ENCODE results near the gene FTSJ3.

DNA sequence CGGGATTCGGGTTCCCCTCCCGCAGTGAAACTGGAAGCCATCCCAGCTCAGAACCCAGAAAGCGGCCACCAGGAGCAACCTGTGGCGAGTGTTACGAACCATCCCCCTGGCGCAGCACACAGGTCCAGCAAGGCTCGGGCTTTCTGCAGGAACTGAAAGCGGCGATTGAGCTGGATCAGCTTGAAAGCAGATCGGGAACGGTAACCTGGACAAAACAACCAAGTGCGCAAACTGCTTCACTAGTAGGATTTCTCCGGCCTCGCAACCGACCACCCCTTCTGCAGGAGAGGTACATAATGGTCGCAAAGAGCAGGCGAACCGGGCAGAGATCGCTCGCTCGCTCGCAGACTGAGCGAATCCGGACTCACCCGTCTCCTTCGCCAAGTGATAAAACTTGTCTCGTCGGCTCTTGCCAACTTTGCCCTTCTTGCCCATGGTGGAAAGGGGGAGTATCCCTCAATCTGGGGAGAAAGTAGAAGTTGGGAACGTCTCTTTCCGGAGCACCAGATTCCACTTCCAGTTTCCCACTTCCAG, 928 bp downstream of the FTSJ3 start:
- TF ChIP-seq PHF8 (CRISPR knock-in tag; IDR thresholded peaks at IDR 0.05) (no peak), JDP2 (CRISPR knock-in tag; IDR thresholded peaks at IDR 0.05; ENCODE audit: borderline replicate concordance) (no peak), ZNF775 (CRISPR knock-in tag; IDR thresholded peaks at IDR 0.05; ENCODE audit: borderline replicate concordance) (no peak), ZBTB7A (CRISPR knock-in tag; IDR thresholded peaks at IDR 0.05) (no peak), ZZZ3 (CRISPR knock-in tag; IDR thresholded peaks at IDR 0.05; ENCODE audit: borderline replicate concordance) (no peak), HNF4G (IDR thresholded peaks at IDR 0.05; ENCODE audit: borderline replicate concordance, low read depth, low read length) (0 out of 2 replicates have a peak, but pooled peaks have one; percentile 1), HNF4G (CRISPR knock-in tag; IDR thresholded peaks at IDR 0.05; ENCODE audit: borderline replicate concordance, low read depth) (no peak), GATA4 (IDR thresholded peaks at IDR 0.05; ENCODE audit: borderline replicate concordance, low read depth) (no peak)
- TF ChIP-seq, protein P1, sequence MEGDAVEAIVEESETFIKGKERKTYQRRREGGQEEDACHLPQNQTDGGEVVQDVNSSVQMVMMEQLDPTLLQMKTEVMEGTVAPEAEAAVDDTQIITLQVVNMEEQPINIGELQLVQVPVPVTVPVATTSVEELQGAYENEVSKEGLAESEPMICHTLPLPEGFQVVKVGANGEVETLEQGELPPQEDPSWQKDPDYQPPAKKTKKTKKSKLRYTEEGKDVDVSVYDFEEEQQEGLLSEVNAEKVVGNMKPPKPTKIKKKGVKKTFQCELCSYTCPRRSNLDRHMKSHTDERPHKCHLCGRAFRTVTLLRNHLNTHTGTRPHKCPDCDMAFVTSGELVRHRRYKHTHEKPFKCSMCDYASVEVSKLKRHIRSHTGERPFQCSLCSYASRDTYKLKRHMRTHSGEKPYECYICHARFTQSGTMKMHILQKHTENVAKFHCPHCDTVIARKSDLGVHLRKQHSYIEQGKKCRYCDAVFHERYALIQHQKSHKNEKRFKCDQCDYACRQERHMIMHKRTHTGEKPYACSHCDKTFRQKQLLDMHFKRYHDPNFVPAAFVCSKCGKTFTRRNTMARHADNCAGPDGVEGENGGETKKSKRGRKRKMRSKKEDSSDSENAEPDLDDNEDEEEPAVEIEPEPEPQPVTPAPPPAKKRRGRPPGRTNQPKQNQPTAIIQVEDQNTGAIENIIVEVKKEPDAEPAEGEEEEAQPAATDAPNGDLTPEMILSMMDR (CRISPR knock-in tag; IDR thresholded peaks at IDR 0.05) = no peak

All from HepG2 (cell line).